Left lobe of liver (tissue), 2 donors: ENCODE data around the gene EEPD1. TPM values are rescaled to one million over a fixed set of nuclear protein-coding genes. Genes with fewer than 3 reads are reported as not detected.

Experiments
- ATAC-seq: fragments of 200-7000 bp; cut with Tn5 transposase; one replicate; pipeline ENCODE4 v1.9.1; 2020; ENCODE audit warnings: mild to moderate bottlenecking, moderate library complexity
- DNase-seq: peaks from one replicate; pipeline ENCODE4 v3.0.0-alpha.2; 2020; ENCODE audit warnings: low spot score
- total RNA-seq: library from RNA; stranded (reverse); gene quantifications from one replicate; pipeline ENCODE4 v1.2.1, GENCODE V29; 2021
- donor health status: DM: no; HTN: no; CAD: no; lungs with moderate emphysema.
- donor health status: DM: no; HTN: yes; CAD: no.

EEPD1 gene
- total RNA-seq, 1 donor from 2014 or later = 10.3 TPM

DNA sequence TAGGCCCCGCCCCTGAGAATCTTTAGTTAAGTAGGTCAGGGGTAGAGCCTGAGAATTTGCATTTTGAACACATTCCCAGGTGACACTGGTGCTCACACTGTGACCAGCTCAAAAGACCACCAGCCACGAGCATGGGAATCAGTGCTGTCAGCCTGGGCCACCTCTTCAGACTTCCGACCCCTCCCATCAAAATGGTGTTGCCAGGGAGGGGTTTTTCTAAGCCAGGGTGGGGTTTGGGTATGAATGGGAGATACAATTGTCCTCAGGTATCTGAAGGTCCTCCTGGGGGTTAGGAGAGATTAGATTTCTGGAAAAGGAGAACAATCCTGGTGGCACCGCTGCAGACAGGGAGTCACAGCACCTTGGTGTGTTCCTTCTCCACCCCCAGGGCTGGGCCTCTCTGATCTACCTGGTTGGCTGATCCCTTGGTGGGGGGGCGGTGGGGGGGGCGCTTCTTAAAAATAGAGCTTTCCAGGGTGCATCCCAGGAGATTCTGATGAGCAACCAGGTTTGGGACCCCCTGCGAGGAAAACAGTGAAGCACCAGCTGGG lies 125.1 kb downstream of the EEPD1 start:
- ATAC-seq (no peak), DNase-seq (peak; percentile 29)

DNA sequence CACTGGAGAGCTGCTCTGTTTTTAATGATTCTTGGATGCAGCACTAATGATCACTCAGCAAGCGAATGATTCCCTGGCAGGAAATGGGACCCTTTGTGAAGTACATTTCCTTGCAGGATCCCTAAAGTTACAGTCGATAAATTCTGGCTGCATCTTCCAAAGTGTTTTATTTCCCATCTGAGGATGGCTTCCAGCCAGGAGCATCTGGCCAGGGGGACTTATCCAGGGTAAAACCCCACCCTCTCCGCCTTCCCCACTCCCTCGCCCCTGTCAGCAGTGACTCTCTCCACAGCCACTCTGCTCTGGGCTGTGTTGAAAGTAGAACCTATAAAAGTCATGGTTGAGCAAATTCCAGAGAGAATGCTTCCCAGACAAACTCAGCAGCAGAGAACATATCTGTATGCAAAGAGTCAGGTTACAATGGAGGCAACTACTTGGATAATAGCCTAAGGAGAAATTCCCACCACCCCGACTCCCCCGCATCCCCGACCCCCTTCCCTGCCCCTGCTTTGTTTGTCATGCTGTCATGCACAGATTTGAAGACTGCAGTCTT lies 125.6 kb downstream of the EEPD1 start:
- no peak for ATAC-seq
- DNase-seq = peak; percentile 41

DNA sequence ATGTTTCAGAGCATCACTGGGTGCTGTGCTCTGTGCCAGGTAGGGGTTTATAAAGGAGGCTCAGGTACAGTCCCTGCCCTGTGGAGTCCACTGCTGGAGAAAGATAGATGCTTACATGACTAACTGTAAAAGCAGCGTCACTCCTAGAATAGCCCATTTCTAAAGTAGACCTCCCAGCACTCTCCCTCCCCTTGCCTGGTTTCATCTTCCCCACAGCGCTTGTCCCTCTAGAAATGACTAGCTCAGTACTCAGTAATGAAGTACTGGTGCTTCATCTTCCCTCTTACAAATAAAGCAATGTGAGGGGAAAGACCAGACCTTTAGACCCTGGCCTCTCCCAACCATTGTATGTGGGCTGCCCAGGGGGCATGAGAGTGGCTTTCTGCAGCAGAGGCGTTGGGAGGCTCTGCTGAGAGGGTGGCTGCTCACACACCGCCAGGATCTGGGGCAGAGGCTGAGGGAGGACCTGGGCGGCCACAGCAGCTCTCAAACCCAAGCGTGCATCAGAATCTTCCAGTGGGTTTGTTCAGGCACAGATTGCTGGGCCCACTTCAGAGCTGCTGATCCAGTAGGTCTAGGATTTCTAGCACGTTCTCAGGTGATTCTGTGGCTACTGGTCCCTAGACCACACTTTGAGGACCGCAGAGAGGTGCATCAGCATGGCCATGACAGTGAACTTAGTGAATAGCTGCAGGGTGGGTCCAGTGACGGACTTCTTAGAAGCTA lies 126.3 kb downstream of the EEPD1 start:
- DNase-seq = peak; percentile 40

DNA sequence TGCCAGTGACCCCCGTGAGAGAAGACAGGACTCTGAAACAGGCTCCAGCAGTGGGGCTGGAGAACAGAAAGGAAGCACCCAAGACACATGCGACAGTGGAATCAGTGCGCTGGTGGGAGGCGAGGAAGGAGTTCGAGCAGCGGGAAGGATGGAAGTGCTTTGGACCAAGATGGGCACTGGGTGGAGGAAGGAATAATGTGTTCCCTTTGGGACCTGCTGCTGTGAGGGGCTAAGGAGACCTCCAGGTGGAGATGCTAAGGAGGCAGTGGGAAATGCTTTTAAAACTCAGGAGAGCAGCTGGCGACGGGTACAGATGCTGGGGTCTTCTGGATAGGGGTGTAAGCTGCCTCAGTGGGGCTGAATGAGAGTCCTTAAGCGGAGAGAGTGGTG lies 126.9 kb downstream of the EEPD1 start:
- DNase-seq (peak; percentile 28), ATAC-seq (no peak)

More for the DNA sequence above, 126.3 kb downstream of the EEPD1 start:
- no peak for ATAC-seq

DNA sequence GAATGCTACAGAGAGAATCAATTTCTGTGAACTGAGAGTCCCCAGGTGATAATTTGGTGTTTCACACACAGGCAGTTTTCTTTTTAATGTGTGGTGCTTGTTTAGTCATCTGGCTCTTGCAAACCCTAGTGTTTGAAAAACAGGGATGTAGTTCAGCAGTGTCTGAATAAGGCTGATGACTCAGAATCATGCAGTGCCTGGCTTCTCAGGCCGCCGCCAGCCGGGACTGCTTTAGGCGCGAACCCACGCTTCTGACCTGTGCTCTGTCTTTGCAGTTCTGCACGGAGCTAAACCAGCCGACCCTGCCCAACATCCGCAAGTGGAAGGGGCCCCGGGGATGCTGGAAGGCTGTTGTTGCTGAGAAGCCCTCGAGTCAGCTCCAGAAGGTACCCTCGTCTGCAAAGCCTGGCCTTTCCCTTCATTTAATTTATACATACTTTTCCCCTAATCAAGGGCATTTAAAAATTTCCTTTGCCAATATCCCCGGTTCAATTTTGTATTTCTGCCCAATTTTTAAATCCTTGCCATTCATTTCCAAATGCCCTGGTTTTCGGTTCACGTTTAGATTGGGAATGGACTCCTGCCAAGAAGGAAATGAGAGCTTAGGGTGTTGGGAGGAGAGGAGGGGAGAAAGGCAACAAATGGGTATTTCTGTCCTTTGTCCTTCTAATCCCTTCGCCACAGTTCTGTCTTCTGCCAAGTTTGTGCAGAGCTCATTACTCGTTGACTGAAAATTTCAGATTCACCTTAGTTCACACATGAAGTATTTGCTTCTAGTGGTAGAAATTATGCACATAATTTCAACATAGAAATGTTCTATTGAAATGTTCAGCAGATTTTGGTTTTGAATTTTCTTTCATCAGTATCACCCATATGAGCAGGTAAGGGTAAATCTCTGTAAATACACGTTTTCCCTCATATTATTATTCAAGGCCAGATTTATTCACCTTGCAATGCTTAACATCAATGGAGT lies 128.1 kb downstream of the EEPD1 start:
- ATAC-seq (peak; percentile 46), DNase-seq (peak; percentile 44)

DNA sequence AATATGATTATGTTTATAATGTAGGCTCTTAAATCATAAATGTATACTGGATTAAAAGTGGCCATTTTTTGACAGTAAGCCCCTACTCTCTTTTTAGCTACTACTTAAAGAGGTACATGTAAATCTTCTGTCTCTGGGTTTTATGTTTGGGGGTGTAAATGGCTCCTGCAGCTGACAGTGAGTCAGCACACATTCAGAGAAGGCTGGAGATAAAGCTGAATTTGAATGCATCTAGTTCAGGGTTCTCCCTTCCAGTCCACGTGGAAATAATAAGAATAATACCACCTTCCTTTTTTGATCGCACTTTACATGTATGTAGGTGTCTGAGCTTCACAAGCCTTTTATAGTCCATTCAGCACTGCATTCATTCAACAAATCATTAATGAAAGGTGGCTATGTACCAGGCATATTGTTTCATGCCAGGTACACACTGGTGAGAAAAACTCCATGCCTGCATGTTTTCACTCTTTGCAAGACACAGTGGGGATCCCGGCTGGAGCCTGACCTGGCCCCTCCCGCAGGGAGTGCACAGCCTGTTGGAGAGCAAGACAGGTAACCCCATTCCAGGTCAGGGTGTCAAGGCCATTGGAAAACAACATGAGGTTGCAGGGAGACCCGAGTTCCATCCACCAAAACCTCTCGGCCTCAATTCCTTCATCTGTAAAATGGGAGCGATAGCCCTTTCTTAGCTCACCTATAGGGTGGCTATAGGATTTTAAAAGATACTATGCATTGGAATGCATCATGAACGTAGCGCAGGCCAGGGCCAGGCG lies 129.1 kb downstream of the EEPD1 start:
- ATAC-seq (no peak), DNase-seq (no peak)

DNA sequence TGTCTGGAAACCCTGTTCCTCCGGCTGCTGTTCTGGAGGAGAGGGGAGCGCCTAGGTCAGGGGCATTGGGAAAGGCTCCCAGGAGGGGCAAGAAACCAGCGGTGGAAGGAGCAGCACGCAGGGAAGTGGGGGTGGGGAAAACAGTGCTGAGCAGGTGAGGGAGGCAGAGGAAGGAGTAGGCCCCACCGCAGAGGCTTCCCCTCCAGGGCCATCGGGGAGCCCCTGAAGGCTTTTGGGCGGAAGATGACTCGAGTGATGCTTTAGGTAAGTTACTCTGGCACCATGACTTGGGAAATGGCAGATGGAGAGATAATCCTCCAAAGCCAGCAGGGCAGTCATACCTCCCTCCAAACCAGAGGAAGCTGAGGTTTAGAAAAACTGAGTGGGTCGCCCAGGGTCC lies 130.1 kb downstream of the EEPD1 start:
- DNase-seq (no peak), ATAC-seq (no peak)

DNA sequence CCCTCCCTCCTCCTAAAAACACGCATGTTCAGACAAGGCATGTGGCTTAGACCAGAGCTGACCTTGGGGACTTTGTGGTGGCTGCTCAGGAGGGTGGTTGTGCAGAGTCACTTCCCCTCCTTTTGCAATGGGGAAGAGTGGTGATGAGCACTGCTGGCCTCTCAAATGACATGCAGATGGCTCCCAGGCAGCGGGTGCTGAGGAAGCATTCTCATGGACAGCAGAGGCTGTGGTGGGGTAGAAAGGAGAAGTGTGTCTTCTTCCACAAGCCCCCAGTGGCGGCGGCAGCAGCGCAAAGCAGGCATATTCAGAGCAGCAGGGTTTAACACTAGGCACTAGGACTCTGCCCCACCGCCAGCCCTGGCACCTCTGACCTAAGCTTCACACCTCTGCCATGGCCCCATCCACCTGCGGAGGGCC lies 130.7 kb downstream of the EEPD1 start:
- DNase-seq (peak; percentile 57), ATAC-seq (peak; percentile 40)

DNA sequence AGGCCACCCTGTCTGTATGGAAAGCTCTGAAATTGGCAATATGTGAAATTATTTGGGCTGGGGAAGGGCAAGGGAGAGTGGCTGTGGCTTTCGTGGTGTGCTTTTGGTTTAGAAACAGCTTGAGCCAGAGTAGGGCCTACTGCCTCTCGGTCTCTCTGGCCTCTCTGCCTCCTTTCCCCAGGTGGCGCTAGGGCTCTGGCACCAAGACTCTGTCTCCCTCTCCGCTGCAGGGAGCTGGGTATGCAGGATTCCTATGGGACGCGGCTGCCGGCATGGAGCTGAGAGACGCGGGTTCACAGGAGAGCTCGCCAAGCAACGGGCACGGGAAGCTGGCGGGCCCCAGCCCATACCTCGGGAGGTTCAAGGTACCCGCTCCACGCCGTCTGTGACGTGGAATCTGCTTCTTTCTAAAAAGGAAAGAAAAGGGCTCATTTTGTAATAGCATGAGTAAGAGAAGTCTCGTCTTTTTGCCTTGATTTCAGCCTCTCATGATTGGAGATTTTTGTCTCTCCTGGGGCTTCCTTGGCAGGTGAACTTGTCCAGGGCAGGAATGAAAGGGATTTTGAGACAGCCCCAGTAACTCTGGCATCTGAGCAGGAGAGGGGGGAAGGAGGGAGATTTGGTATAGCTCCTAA lies 131.5 kb downstream of the EEPD1 start:
- DNase-seq (no peak), ATAC-seq (no peak)

DNA sequence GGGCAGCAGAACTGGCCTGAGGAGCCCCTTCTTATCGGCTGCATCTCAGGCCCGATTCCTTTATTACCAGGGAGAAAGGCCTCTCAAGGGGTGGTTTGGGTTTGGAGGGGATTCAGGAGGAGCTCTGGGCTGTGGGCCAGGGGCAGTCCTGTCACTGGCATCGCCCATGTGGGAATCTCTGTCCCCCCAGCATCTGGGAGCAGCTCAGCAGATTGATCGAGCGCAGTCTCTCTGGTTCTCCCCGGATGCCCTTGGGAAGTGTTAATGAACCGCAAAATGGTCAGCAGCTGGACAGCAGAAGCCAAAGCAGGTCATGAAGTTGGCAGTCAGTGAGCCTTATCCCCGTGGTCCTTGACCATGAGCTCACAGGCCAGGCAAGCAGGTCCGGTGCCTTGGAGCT lies 132.2 kb downstream of the EEPD1 start:
- ATAC-seq (no peak), DNase-seq (no peak)

DNA sequence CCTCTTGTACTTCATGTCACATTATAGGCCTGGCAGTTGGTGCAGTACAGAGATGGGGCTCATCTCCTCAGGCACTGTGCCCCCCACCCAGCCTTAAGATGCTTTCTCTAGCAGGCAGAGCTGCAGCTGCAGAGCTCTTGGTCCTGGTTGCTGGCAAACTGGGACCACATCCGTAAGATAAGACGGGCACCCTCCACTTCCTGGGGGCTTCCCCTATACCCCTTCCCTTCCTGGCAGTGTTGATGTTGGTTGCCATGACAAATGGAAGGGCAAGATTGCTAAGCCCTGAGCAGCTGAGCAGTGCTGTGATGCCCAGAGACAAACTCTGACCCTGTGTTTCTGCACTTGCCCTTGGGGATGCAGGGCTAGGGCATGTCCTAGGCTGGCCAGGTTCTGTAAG lies 133.2 kb downstream of the EEPD1 start:
- DNase-seq (no peak), ATAC-seq (no peak)

DNA sequence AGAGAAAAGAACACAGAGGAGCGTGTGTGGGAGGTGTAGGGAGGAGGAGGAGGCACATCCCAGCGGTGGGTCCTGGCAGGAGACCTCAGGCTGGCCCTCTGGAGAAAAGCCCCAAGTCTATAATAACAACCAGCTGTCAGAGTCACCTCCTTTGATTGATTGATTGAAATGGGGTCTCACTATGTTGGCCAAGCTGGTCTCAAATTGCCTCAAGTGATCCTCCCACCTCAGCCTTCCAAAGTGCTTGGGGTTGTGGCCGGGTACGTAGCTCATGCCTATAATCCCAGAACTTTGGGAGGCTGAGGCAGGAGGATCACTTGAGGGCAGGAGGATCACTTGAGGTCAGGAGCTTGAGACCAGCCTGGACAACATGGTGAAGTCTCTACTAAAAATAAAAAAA lies 133.6 kb downstream of the EEPD1 start:
- no peak for ATAC-seq

DNA sequence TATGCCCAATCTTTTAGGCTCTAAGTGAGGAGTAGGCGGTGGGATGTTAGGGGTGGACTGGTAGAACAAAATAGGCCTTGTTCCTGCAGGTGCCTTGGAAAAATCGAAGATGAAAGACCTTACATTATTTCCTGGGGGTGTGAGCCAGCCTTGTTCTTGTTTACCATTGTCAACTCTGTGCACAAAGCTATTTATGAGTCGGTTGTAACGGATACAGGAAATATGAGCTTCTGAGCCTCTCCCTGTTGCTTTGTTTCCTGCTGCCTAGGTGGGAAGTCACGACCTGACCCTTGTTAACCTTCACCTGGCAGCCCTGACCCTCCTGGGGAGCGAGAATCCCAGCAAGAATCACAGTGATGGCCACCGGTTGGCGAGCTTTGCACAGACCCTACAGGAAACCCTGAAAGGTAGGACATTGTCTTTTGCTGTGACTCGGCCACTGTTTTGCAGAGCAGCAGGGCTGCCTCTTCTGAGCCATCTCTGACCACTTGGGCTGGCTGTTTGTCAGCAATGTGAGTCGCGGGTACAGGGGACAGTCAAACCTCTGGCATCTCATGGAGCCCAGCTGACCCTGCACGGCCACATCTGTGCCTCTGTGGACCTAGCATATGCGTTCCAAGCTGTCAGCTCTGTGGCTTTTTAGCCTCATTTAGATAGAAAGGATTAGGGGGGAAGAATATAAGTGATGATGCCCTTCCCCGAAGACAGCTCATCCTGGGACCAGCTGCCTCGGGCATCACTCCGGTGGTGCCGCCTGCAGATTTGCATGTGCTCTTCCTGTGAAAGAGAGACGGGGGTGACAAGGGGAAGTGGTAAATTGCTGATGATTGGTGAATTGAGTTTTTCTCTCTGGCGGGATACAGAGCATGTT lies 134.6 kb downstream of the EEPD1 start:
- DNase-seq (no peak), ATAC-seq (no peak)

More for the DNA sequence above, 133.6 kb downstream of the EEPD1 start:
- no peak for DNase-seq

DNA sequence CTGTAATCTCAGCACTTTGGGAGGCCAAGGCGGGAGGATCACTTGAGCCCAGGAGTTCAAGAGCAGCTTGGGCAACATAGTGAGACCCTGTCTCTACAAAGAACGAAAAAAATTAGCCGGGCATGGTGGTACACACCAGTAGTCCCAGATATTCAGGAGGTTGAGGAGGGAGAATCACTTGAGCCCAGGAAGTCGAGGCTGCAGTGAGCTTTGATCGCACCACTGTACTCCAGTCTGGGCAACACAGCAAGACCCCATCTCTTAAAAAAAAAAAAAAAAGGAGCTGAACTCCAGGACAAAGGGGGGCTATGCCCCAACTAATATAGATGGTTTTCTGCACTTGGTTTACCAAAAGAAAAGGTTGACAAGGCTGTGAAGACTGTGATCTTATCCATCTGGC lies 135.4 kb downstream of the EEPD1 start:
- DNase-seq = no peak
- no peak for ATAC-seq

DNA sequence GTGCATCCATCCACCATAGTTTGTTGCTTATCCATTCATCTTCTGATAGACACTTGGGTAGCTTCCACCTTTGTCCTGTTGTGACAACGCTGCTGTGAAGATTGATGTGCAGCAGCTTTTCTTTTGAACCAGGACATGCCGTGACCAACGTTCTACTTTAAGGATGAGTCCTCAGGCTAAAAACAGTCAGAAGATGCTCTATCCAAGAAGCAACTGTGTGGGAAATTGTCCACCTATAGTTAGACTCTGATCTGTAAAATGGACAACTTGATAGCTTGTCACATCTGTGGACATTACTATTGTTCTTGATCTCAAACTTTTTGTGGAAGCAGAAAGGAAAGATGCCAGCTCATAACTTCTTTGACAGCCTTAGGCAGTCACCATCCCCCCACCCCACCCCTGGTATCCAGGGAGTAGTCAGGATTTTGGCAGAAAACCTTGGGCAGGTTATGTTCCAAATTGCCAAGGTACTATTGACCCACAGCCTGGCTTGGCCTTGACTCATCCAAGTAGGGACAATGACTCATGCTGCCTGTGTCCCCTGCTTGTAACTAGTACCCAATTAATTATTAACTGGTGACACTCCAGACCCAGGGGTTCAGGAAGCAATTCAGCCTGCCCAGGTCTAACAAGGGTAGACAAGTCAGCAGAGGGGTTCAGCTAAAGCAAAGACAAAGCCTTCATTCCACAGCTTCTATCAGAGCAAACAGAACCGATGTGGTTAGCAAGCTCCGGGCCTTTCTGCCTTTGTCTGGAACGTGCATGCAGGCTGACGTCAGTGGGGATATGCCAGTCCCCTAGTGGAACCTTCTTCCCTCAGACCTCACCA lies 137.0 kb downstream of the EEPD1 start:
- peak; percentile 81 for ATAC-seq
- peak; percentile 94 for DNase-seq

DNA sequence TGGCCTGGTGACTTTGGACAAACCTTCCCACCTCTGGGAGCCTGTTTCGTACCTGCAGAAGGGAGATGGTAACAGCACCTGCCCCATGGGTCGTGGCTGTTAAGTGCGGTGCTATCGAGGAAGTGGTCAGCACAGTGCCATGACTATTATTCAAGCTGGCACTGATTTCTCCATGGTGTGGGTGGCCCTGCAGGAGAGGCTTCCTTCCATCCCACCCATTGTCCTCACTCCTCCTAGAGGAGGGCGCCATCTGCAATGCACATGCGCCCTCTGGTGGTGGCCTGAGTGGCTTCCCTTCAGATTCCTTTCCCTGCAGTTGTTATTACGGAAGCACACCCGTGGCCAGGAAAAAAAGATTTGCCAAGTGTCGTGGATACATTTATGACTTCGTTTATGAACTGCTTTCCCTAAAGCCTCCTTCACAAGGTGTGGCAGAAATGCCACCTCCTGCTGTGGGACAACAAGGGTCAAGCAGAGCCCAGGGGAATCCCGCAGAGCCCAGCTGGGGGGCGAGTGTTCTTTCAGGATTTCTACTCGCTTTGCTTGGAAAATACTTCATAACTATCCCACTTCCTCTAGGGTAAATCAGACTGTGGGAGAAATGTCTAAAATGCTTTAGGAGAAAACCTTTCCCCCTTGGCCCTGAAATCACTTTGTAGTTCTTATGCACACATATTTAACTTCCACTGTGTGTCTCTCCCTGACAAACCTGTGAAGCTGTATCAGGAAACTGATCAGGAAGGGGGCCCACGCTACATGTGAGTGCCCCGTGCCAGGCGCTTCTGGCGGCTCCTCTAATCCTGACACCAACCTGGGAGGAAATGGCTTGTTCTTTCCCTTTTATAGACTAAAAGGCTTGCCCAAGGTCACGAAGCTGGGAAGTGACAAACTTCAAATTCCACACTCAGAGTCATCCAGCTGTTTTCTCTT lies 138.6 kb downstream of the EEPD1 start:
- peak; percentile 83 for DNase-seq
- ATAC-seq = peak; percentile 84

DNA sequence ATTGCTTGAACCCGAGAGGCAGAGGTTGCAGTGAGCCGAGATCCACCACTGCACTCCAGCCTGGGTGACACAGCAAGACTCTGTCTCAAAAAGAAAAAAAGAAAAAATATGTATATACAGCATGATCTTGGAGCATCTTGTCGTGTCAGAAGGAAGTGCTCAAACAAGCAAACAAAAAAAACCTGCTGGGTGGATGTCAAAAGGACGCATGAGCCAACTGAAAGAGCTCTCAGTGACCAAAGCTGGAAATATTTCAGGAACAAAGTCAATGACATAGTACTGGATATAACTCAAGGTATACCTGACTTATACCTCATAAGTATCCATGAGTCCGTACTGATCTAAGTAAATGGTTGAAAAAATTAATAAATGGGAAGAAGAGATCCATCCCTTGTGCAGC lies 142.0 kb downstream of the EEPD1 start:
- DNase-seq = no peak

More for the DNA sequence above, 142.0 kb downstream of the EEPD1 start:
- no peak for ATAC-seq
